Measurements from ENCODE around the gene OR2C1. TPM values are rescaled to one million over a fixed set of nuclear protein-coding genes. Genes with fewer than 3 reads are reported as not detected.

OR2C1 gene
- total RNA-seq, 2 experiments from 2014 or later = not detected

DNA sequence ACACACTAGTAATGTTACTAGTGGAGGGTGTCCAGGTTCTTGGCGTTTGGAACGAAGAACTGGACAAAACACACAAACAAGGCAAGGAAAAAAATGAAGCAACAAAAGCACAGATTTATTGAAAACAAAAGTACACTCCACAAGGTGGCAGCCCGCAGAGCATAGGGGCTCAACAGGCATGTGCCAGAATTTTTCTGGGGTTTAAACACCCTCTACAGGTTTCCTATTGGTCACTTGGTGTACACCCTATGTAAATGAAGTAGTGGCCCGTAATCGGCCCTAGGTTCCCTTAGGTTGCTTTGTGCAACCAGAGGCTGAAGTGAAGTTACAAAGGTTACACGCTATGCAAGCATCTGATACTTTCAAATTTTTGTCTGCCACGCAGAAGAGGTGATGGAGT lies 8.1 kb downstream of the OR2C1 start:
- DNase-seq (peak; percentile 12), ATAC-seq (no peak)
- ChIA-PET CTCF (no interaction called here), POLR2A (no interaction called here)
- intact Hi-C loops (cut with micrococcal nuclease) = no loop called here
- no peak overlapping the region for H3K27ac Mint-ChIP-seq
- H3K4me1 Mint-ChIP-seq (ENCODE audit: low read depth) = peaks cover 13% of the 10 kb centered on the region
- H3K9me3 Mint-ChIP-seq = peaks cover 14% of the 10 kb centered on the region
- no peak overlapping the region for H3K4me3 Mint-ChIP-seq
- H3K27me3 Mint-ChIP-seq = peaks cover 11% of the 10 kb centered on the region
- TF ChIP-seq CTCF (IDR thresholded peaks at IDR 0.05) = no peak
- peaks cover 4% of the 10 kb centered on the region for H3K36me3 Mint-ChIP-seq (ENCODE audit: low read depth)

DNA sequence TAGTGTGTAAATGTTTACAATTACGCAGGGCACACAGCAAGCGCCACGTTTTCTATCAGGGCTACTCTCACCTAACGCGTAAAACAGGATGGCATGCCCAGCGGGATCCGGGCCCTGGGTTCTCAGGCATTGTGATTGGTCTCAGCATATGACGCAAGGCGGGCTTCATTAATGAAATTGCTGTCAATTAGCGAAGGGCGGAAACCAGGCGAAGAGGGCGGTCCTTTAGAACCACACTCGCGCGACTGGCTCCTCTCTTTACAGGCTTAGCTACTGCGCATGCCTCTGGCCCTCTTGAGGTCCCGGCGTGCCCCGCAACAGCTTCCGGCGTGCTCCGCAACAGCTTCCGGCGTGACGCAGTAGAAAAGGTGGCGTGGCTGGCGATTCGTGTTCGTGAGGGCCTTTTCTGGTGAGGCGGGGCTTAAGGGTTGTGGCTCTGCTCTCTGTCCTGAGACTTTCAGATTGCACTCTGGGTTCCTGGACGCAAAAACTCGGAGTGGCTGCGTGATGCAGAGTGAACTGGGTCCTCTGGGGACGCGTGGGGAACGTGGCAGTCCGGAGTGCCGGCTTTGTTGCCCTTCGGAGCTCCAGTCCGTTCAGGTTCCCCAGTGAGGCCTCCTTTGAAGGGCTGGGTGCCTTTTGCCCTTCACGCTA lies 9.2 kb downstream of the OR2C1 start:
- Mint-ChIP-seq H3K4me1 (ENCODE audit: low read depth) (peaks cover 13% of the 10 kb centered on the region), H3K27me3 (peaks cover 11% of the 10 kb centered on the region), H3K4me3 (peak overlapping the region; percentile 80), H3K9me3 (peaks cover 14% of the 10 kb centered on the region), H3K36me3 (ENCODE audit: low read depth) (peaks cover 4% of the 10 kb centered on the region), H3K27ac (peak overlapping the region; percentile 93)
- ChIA-PET CTCF (interaction anchor here (0.6 to 1.5 kb wide), 5 partner anchors 12 to 100 kb away, joined by 3 to 4 read pairs (median 3); partner anchors contain the start of genes ZNF174 and ZSCAN32), POLR2A (interaction anchor here (0.8 to 1.6 kb wide), 4 partner anchors 60 to 191 kb away, joined by 3 to 5 read pairs (median 4); partner anchors contain the start of genes NAA60, TIGD7, ZNF597 and ZNF75A)
- DNase-seq (peak; percentile 95), ATAC-seq (peak; percentile 99)
- intact Hi-C loops (cut with micrococcal nuclease) = no loop called here
- TF ChIP-seq CTCF (IDR thresholded peaks at IDR 0.05) = no peak

DNA sequence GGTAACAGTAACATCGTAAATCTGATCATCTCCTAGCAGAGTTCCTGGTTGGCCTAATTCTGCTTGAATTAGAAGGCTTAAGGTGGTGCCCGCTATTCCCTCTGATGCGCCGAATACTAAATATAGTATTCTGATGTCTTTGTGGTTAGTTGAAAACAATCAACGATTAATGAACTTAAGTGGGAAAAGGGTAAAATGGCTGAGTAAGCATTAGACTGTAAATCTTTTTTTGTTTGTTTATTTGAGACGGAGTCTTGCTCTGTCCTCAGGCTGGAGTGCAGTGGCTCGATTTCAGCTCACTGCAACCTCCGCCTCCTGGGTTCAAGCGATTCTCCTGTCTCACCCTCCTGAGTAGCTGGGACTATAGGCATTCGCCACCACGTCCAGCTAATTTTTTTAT lies 13.4 kb downstream of the OR2C1 start:
- no peak for ATAC-seq
- Mint-ChIP-seq H3K27ac (no peak overlapping the region), H3K9me3 (peaks cover 17% of the 10 kb centered on the region), H3K27me3 (no peaks in the 10 kb centered on the region), H3K4me1 (ENCODE audit: low read depth) (peaks cover 11% of the 10 kb centered on the region), H3K4me3 (no peak overlapping the region), H3K36me3 (ENCODE audit: low read depth) (peaks cover 11% of the 10 kb centered on the region)
- DNase-seq = no peak
- ChIA-PET POLR2A (no interaction called here), CTCF (interaction anchor here (1.3 kb wide), 1 partner anchor 8 kb away, joined by 3 read pairs; no protein-coding TSS in a partner anchor)
- no peak for TF ChIP-seq CTCF (IDR thresholded peaks at IDR 0.05)
- intact Hi-C loops (cut with micrococcal nuclease) = no loop called here

DNA sequence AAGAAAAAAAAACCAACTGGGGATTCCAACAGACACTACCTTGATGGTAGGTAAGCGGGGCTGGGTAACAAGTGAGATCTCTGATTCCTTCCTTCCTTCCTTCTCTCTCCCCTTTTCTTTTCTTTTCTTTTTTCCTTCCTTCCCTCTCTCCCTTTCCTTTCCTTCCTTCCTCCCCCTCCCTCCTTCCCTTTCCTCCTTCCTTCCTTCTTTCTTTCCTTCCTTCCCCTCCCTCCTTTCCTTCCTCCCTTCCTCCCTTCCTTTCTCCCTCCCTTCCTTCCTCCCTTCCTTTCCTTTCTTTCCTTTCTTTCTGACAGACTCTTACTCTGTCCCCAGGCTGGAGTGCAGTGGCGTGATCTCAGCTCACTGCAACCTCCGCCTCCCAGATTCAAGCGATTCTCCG lies 20.0 kb downstream of the OR2C1 start:
- no peak for TF ChIP-seq CTCF (IDR thresholded peaks at IDR 0.05)
- Mint-ChIP-seq H3K9me3 (peaks cover 47% of the 10 kb centered on the region), H3K27me3 (no peaks in the 10 kb centered on the region), H3K4me3 (no peak overlapping the region), H3K36me3 (ENCODE audit: low read depth) (peaks cover 43% of the 10 kb centered on the region), H3K4me1 (ENCODE audit: low read depth) (no peaks in the 10 kb centered on the region), H3K27ac (no peak overlapping the region)
- intact Hi-C loops (cut with micrococcal nuclease) = loop anchor here (1.0 kb wide), 1 partner anchor 20 kb away; no protein-coding TSS in a partner anchor
- no peak for DNase-seq
- no peak for ATAC-seq
- ChIA-PET CTCF (no interaction called here), POLR2A (no interaction called here)

- peaks cover 64% of the 10 kb centered on the region for H3K36me3 Mint-ChIP-seq (ENCODE audit: low read depth)
- no peaks in the 10 kb centered on the region for H3K27me3 Mint-ChIP-seq
- no peak for TF ChIP-seq CTCF (IDR thresholded peaks at IDR 0.05)
- DNase-seq (no peak), ATAC-seq (no peak)
- no peak overlapping the region for H3K27ac Mint-ChIP-seq
- H3K4me3 Mint-ChIP-seq = no peak overlapping the region
- H3K4me1 Mint-ChIP-seq (ENCODE audit: low read depth) = no peaks in the 10 kb centered on the region
- ChIA-PET POLR2A (no interaction called here), CTCF (no interaction called here)
- peaks cover 65% of the 10 kb centered on the region for H3K9me3 Mint-ChIP-seq
- intact Hi-C loops (cut with micrococcal nuclease) = no loop called here
Measured at GRCh38 chr16:3377917-3378316, 22.2 kb downstream of the OR2C1 start.
